Panc1 (cell line): Measurements from ENCODE around the gene GABRD.

Experiments used
- CTCF ChIP-seq: fragments of 450-650 bp; IDR thresholded peaks from 2 replicates; pipeline ENCODE4 v1.5.1; 2017; ENCODE audit warnings: mild to moderate bottlenecking
- REST ChIP-seq, 2 experiments: IDR thresholded peaks; 2 replicates each; pipeline ENCODE4 v1.6.1; 2011 to 2012; ENCODE audit warnings: low read depth in 2 of 2, control low read depth in 1 of 2, low read length in 1 of 2, mild to moderate bottlenecking in 1 of 2, moderate library complexity in 1 of 2; ENCODE audit not compliant: insufficient read depth in 1 of 2

GRCh38 chr1:2003541-2004131 is 15.5 kb upstream of the GABRD start, which contains the start of gene CFAP74:
- TF ChIP-seq CTCF (no peak), REST (IDR thresholded peaks at IDR 0.05; ENCODE audit: insufficient read depth in 1 of 2, low read depth in 2 of 2, low read length in 1 of 2) (no peak)
